HG03066 (cell line): Measurements from ENCODE around the gene OR51I2.

Experiments used
- ATAC-seq: cut with Tn5 transposase; IDR thresholded peaks from one replicate; pipeline ENCODE4 v1.9.1; 2021; ENCODE audit warnings: low read depth; ENCODE audit not compliant: unreplicated experiment

The OR51I2 gene

GRCh38 chr11:5449023-5449422, at the start of gene OR51I2:
Gene OR51I2, plus strand, starts transcription at chr11:5449323. Its CDS starts 4,166 bp downstream, at chr11:5453489.
- no peak for ATAC-seq

- ATAC-seq = no peak
These were observed 44.0 kb upstream of the OR51I2 start for GRCh38 chr11:5405173-5405572.

GRCh38 chr11:5420993-5421392, 28.1 kb upstream of the OR51I2 start:
- ATAC-seq = no peak

GRCh38 chr11:5421811-5422210, 27.3 kb upstream of the OR51I2 start, which contains the start of gene OR51Q1:
Gene OR51Q1, plus strand, starts transcription at chr11:5422111. Its CDS starts 90 bp downstream, at chr11:5422201.
- no peak for ATAC-seq

- ATAC-seq = no peak
These were observed 26.0 kb upstream of the OR51I2 start for GRCh38 chr11:5423131-5423530.

DNA sequence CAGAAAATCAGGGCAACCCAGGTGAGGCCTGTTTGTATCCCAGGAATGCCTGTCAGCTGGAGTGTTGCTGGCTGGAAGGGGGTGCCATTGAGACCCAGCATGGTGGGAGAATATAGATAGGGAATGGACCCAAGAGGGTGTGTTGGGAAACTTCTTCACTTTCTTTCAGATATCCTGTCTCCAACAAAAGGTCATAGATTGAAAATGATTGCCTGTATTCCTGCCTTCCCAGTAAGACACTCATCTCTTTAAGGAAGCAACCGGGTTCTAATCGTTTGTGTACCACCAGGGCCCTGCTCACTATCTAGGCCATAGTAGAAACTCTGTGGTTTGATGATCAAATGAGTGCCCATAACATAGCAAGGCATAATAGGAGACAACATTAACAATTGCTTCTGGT, 7.7 kb upstream of the OR51I2 start, which contains the start of gene OR51I1:
Gene OR51I1, minus strand, starts transcription at position 101 of the 400 bp plus-strand sequence. Its CDS starts 0 bp downstream, at position 101.
- ATAC-seq = no peak

DNA sequence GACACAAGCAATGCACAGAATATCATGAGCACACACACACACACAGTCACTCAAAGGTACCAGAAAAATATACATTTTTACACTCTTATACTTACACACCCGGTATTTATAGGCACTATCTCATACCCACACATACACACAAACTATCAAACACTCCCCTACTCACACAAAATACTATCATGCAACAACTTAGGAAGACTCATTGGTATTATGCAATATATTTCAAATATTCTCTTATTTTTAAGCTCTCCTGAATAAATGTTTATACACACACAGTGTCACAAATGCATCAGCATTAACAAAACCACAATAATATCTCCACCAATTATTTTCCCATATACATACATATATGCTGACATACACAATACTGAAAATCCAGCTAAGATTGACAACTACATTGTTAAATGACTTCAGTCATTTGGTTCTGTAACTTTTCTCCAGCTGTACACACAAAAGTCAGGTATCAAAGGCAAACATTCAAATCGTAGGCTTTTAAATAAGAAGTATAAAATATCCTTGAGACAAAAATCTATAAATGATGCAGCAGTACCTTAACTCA, 5.2 kb upstream of the OR51I2 start:
- no peak for ATAC-seq

- ATAC-seq = no peak
These were observed 309 bp downstream of the OR51I2 start for GRCh38 chr11:5449432-5449831.

- ATAC-seq = no peak
These were observed 12.0 kb downstream of the OR51I2 start for GRCh38 chr11:5460983-5461621.

GRCh38 chr11:5467527-5467926, 18.4 kb downstream of the OR51I2 start:
- no peak for ATAC-seq

- ATAC-seq = no peak
These were observed 24.8 kb downstream of the OR51I2 start for GRCh38 chr11:5473921-5474320.

DNA sequence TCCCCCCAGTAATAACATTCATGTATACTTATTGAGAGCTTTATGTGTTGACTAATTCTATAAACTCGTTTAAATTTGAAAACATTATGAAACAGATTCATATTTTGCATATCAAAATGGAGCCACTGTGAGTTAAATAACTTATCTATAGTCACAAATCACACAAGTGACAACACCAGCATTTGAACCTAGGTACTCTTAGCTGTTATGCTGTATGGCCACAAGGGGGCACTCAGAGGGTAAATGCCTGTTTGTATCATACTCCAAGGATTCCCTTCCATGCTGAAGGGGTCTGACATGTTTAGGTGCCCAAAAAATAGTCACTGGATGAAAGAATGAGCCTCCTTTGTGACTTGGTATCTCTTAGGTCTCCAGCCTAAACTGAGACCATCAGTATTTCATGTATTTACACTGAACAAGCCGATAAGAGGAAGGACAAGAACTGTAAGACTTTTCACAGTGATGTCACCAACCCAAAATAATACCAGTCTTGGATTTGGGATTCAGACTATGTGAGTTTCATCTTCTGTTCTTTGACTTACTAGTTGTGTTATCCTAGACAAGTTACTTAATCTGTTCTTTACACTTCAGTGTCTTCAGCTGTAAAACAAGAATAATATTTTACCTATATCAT, 27.2 kb downstream of the OR51I2 start:
- ATAC-seq = no peak

DNA sequence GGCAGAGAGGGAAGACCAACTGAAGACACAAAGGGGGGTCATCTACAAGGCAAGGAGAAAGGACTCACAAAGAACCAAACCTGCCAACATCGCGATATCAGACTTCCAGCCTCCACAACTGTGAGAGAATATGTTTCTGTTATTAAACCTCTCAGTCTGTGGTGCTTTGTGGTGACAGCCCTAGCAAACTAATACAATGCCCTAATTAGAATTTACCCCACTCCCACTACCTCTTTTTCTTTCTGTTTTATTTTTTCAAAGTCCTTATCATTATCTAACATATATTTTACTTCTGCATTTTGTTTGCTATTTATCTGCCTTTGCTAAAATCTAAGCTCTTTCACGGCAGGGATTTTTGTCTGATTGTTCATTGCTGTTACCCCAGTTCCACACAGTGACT, 36.9 kb downstream of the OR51I2 start:
- no peak for ATAC-seq

DNA sequence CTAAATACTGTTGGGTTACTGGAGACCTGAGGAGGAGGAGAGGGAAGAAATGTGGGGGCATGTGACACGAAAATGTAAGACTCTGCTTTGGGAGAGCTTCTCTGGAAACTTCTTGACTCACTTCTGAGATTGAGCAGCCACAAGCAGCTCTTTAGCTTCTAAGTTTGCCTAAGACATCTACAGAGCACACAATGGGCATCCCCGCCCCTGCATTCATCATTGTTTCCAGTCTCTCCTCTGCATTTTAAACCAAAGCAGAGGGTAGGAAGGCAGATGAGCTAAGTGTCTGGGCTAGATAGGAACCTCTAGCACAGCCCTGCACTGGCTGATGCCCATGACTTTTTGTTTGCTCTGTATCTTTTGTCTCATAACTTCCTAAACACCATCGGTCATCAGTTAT, 37.3 kb downstream of the OR51I2 start:
- ATAC-seq = no peak

- ATAC-seq = no peak
These were observed 39.3 kb downstream of the OR51I2 start, which contains the start of gene OR52D1 for GRCh38 chr11:5488385-5488784. Gene OR52D1, plus strand, starts transcription at chr11:5488685. Its CDS starts 22 bp downstream, at chr11:5488707.

- no peak for ATAC-seq
These were observed 39.8 kb downstream of the OR51I2 start for GRCh38 chr11:5488798-5489399.

DNA sequence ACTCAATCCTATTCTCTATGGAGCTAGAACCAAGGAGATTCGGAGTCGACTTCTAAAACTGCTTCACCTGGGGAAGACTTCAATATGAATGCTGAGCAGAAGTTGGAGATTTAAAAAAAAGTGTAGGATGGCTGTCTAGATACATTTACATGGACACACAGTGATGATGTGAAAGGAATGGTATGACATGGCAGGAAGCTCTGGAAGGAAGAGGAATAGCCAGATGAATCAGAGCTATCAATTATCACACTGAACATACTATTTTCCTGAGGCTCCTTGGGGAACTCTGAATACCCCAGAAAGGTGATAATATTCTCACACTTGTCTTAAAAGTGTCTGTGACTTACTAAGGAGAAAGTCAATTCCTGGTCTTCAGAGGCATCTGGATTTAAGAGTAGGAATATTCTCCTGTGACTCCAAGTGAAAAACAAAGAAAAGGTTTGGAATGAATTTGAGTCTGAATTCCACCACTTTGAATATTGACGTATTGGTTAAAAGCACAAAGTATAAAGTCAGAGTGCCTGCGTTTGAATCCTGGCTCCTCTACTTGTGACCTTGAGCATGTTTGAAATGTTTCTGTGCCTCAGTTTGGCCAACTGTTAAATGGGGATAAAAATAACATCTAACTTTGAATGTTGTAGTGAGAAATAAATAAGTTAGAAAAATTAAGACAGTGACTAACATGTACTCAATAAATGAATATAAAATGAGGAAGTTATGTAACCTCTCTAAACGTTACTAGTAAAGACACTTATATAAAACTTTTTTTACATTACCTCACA, 40.6 kb downstream of the OR51I2 start:
- no peak for ATAC-seq

- no peak for ATAC-seq
These were observed 50.5 kb downstream of the OR51I2 start for GRCh38 chr11:5499671-5500070.

- ATAC-seq = no peak
These were observed 51.3 kb downstream of the OR51I2 start for GRCh38 chr11:5500393-5500801.

DNA sequence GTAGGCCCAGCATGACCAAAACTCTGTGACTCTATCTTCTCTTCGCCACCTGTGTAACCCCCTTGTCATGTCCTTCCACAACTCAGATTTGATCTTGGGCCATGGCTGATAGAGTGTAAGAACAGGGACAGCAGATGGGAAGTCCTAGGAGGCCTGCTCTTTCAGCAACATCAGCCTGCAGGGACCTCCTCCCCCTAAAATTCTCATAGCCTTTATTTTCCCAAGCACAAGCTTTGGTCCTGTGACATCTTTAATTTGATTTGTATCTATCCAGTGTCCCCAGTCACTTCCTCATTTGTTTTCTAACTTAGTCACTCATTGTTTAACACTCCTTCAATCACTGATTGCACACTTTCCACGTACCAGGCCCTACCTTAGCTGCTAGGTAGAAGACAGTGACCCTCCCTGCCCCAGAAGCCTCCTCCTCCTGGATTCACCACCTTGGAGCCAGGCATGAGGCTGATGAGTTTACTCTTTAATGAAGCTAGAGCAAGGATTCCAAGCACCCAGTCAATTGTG, 55.3 kb downstream of the OR51I2 start:
- ATAC-seq = no peak
